ENCODE data around the gene VIT. TPM values are rescaled to one million over a fixed set of nuclear protein-coding genes. Genes with fewer than 3 reads are reported as not detected.

The VIT gene
- total RNA-seq, 2 experiments from 2014 or later, result not detected

DNA sequence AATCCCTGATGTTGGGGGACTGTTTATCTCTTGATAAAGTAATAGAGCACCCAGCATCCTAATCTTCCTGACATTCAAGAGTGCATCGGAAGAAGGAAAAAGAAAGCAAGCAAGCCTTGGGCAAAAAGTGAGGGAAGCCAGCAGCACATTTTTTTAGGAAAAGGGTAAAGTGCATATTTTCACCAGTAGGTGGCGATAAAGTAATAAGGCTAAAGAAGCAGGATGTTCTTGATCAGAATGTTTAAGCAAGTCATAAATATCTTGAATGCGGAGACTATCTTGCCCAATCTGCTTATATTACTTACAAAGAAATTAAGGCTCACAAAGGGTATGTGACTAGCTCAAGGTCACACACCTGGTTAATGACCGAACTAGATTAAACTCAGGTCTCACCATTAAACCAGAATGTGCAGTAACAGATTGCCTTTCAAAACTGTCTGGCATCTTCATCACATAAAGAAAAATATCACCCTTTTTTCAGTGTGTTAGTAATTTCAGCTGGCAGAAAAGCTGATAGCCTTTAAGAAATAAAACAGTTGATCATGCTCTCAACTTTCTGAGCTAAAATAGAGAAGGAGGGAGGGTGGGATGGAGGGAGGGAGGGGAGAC is 83.8 kb downstream of the VIT start:
- Mint-ChIP-seq H3K27ac (no peak overlapping the region), H3K9me3 (no peaks in the 10 kb centered on the region), H3K36me3 (ENCODE audit: low read depth) (no peaks in the 10 kb centered on the region), H3K4me1 (ENCODE audit: low read depth) (no peaks in the 10 kb centered on the region), H3K27me3 (ENCODE audit: low read depth) (no peaks in the 10 kb centered on the region), H3K4me3 (no peak overlapping the region)
- intact Hi-C loops (cut with micrococcal nuclease), result loop anchor here (1.0 to 10.0 kb wide), 7 partner anchors 138 to 1096 kb away; partner anchors contain the start of gene EIF2AK2
- no peak for DNase-seq
- CTCF ChIA-PET, result interaction anchor here (0.6 to 3.4 kb wide), 15 partner anchors 10 to 322 kb away, joined by 3 to 38 read pairs (median 4); no protein-coding TSS in a partner anchor

DNA sequence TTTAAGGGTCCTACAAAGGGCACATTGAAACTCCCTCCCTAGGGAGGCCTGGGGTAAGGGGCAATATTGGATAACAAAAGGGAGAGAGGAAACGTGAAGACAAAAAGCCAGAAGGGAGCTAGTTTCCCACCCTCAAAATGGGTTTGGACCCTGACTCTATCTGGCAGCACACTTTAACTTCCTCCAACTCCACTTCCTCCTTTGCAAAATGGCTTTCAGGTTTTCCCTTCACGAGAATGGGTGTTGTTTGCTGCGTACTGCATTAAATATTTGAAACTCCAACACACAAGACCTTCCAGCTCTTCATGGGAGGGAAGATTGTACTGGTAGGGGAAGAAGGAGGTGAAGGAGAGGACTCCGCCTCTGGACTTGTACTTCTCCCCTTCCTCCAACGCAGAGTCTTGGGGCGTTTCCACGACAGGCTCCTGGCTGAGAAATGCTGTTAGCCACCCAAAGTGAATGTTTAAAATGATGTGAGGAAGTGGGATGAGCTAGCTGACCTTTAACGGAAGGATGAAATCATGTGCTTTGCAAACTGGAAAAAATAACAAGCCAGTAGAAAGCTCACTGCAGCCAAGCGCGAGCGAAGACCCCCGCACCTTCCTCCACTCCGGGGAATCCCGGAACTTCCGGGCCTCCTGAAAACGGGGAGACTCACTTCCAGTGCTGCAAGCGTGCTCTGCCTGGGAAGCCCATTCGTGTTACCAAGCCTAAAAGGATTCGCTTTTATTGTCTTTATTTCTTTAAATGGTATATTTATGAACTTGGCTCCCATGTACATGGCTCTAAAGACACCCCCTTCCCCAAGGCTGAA is 85.6 kb downstream of the VIT start:
- Mint-ChIP-seq H3K9me3 (no peaks in the 10 kb centered on the region), H3K4me3 (no peak overlapping the region)

DNA sequence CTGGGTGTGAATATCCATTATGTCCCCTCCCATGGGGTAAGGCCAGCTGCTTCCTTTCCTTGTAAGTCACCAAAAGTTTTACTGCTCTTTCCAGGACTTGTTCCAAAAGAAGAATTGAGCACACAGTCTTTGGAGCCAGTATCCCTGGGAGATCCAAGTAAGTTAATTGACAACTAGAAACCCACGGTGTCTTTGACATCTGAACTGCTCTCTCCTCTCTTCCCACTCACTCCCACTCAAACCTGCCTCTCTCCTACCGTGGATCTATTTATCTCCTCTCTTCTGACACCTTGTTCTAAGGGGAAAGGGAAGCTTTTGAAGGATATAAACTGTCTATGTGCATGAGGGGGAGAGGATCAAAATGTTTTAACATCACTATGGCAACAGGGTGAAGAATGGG is 86.7 kb downstream of the VIT start:
- CTCF ChIA-PET, result interaction anchor here (0.6 to 3.2 kb wide), 9 partner anchors 7 to 224 kb away, joined by 3 to 17 read pairs (median 4); no protein-coding TSS in a partner anchor
- intact Hi-C loops (cut with micrococcal nuclease), result loop anchor here (10.0 kb wide), 3 partner anchors 372 to 808 kb away; partner anchors contain the start of gene EIF2AK2
- H3K36me3 Mint-ChIP-seq (ENCODE audit: low read depth), result no peaks in the 10 kb centered on the region
- H3K27me3 Mint-ChIP-seq (ENCODE audit: low read depth), result no peaks in the 10 kb centered on the region
- no peaks in the 10 kb centered on the region for H3K9me3 Mint-ChIP-seq
- no peak overlapping the region for H3K27ac Mint-ChIP-seq
- H3K4me3 Mint-ChIP-seq, result no peak overlapping the region
- no peaks in the 10 kb centered on the region for H3K4me1 Mint-ChIP-seq (ENCODE audit: low read depth)
- DNase-seq, result no peak

More for the DNA sequence above, 85.6 kb downstream of the VIT start:
- H3K4me1 Mint-ChIP-seq (ENCODE audit: low read depth), result no peaks in the 10 kb centered on the region
- H3K27me3 Mint-ChIP-seq (ENCODE audit: low read depth), result no peaks in the 10 kb centered on the region
- H3K27ac Mint-ChIP-seq, result no peak overlapping the region
- CTCF ChIA-PET, result interaction anchor here (0.9 to 1.2 kb wide), 3 partner anchors 12 to 221 kb away, joined by 3 read pairs; no protein-coding TSS in a partner anchor
- no peak for DNase-seq
- intact Hi-C loops (cut with micrococcal nuclease), result loop anchor here (2.0 to 10.0 kb wide), 4 partner anchors 373 to 1095 kb away; partner anchors contain the start of gene EIF2AK2
- no peaks in the 10 kb centered on the region for H3K36me3 Mint-ChIP-seq (ENCODE audit: low read depth)

DNA sequence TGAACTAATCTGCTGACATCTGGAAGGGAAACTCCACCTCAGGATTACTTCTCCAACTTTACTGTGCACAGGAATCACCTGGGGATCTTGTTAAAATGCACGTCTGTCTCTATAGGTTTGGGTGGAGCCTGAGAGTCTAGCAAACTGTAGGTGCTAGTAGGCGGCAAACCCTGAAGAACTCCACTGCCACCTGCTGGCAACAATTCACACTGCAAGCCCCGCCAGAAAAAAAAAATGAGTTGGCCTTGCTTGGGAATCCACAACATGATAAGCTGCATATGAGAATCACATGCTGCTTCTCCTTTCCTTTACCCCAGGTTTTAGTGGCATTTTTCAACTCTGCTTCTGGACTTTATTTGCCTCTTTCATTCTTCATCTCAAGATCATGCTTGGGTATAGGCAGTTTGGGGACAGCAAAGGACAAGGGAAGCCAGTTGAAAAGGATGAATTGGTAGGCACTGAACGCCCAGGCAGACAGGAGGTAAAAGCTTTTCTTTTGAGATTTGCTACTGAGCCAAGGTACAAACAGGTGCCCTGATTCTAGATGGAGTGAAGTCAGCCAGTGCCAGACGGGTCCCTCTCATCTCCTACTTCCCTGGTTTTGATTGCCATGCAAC is 88.8 kb downstream of the VIT start:
- no peak overlapping the region for H3K27ac Mint-ChIP-seq
- peak; percentile 80 for DNase-seq
- intact Hi-C loops (cut with micrococcal nuclease), result loop anchor here (1.0 to 10.0 kb wide), 5 partner anchors 220 to 810 kb away; partner anchors contain the start of gene EIF2AK2
- no peaks in the 10 kb centered on the region for H3K9me3 Mint-ChIP-seq
- no peaks in the 10 kb centered on the region for H3K4me1 Mint-ChIP-seq (ENCODE audit: low read depth)
- H3K36me3 Mint-ChIP-seq (ENCODE audit: low read depth), result no peaks in the 10 kb centered on the region
- CTCF ChIA-PET, result interaction anchor here (0.6 to 3.6 kb wide), 25 partner anchors 7 to 1262 kb away, joined by 3 to 17 read pairs (median 4); no protein-coding TSS in a partner anchor
- H3K27me3 Mint-ChIP-seq (ENCODE audit: low read depth), result no peaks in the 10 kb centered on the region
- H3K4me3 Mint-ChIP-seq, result no peak overlapping the region

DNA sequence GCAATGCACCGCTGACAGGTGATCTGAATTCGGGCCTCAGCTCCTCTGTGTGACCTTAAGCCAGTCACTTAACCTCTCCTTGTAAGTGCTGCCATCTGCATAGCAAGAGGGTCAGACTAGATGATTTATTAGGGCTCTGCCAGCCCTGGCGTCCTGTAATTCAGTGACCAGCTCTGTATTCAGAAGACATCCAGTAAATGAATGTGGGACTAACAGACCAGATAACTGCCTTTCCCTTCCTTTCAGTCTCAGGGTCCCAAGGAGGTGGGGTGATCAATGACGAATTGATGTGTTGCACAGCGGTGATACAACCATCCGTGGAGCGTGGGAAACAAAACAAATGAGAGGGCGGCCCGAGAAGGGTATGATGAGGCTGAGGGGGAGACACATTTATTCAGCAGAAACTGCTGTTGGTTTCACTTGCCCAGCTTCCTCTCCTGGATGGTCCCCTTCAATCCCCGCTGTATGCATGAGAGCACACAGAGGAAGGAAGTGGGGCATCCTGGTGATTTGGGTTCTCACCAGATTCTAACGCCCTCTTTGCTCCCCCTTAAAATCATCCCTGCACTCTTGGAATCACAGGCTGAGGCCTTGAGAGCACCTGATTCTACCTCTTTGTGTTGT is 92.8 kb downstream of the VIT start:
- intact Hi-C loops (cut with micrococcal nuclease), result loop anchor here (5.0 to 10.0 kb wide), 4 partner anchors 366 to 814 kb away; partner anchors contain the start of gene EIF2AK2
- Mint-ChIP-seq H3K4me3 (no peak overlapping the region), H3K27me3 (ENCODE audit: low read depth) (no peaks in the 10 kb centered on the region), H3K36me3 (ENCODE audit: low read depth) (no peaks in the 10 kb centered on the region), H3K27ac (no peak overlapping the region), H3K9me3 (no peaks in the 10 kb centered on the region), H3K4me1 (ENCODE audit: low read depth) (peaks cover 2% of the 10 kb centered on the region)
- CTCF ChIA-PET, result interaction anchor here (0.6 to 6.7 kb wide), 2 partner anchors 10 to 17 kb away, joined by 3 to 38 read pairs; no protein-coding TSS in a partner anchor
- DNase-seq, result no peak

DNA sequence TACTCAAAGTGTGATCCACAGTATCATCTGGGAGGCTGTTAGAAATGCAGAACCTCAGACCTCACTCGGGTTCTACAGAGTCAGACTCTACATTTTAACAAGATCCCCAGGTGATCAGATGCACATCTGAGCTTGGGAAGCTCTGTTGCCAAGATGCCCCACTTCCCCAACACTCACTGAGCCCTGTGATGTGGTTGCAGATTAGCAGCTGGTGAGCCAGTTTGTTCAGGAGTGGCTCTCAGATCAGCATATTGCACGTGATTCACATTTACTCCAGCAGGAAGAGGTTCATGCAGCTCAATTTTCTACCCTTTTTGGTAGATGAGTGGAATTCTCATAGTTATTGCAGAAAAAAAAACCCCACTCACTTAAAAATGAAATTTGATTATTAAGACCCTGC is 96.4 kb downstream of the VIT start:
- Mint-ChIP-seq H3K4me3 (no peak overlapping the region), H3K4me1 (ENCODE audit: low read depth) (peaks cover 2% of the 10 kb centered on the region), H3K27me3 (ENCODE audit: low read depth) (peaks cover 12% of the 10 kb centered on the region), H3K9me3 (no peaks in the 10 kb centered on the region), H3K27ac (no peak overlapping the region), H3K36me3 (ENCODE audit: low read depth) (no peaks in the 10 kb centered on the region)
- intact Hi-C loops (cut with micrococcal nuclease), result no loop called here
- CTCF ChIA-PET, result interaction anchor here (1.1 to 6.7 kb wide), 4 partner anchors 9 to 22 kb away, joined by 3 to 38 read pairs (median 4); no protein-coding TSS in a partner anchor
- no peak for DNase-seq

DNA sequence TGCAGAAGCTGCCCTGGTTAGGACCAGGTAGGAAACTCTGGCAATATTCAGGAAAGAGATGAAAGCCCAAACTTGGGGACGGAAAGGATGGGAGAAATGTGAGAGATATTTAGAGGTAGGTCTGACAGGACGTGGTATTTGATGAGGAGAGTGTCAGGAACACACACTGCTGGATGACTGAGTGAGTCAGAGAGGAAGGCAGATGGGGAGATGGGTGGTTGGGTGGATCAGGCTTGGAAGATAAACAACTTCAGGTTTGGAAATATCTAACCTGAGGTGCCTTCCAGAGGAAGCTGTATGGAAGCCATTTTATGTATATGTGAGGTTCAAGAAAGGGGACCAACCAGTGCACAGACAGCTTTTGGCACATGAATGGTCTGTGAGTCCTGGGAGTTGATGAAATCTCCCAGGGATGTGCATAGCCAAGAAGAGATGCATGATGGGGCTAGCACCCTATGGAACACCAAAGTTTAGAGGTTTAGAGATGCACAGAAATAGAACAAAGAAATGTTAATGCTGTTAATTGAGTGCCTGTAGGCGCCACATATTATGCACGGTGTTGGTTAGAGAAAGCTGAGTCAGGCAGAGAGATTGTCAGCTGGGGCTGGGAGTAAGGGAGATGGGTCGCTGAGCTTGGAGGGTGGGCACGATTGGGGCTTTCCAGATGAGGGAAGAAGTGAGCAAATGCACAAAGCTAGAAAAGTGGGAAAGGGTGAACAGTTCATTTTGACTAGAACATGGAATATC is 101.0 kb downstream of the VIT start:
- H3K4me3 Mint-ChIP-seq, result no peak overlapping the region
- H3K4me1 Mint-ChIP-seq (ENCODE audit: low read depth), result peaks cover 10% of the 10 kb centered on the region
- CTCF ChIA-PET, result interaction anchor here (1.1 kb wide), 1 partner anchor 12 kb away, joined by 5 read pairs; no protein-coding TSS in a partner anchor
- intact Hi-C loops (cut with micrococcal nuclease), result no loop called here
- no peak overlapping the region for H3K27ac Mint-ChIP-seq
- DNase-seq, result no peak
- H3K9me3 Mint-ChIP-seq, result no peaks in the 10 kb centered on the region
- peaks cover 13% of the 10 kb centered on the region for H3K27me3 Mint-ChIP-seq (ENCODE audit: low read depth)
- H3K36me3 Mint-ChIP-seq (ENCODE audit: low read depth), result no peaks in the 10 kb centered on the region

DNA sequence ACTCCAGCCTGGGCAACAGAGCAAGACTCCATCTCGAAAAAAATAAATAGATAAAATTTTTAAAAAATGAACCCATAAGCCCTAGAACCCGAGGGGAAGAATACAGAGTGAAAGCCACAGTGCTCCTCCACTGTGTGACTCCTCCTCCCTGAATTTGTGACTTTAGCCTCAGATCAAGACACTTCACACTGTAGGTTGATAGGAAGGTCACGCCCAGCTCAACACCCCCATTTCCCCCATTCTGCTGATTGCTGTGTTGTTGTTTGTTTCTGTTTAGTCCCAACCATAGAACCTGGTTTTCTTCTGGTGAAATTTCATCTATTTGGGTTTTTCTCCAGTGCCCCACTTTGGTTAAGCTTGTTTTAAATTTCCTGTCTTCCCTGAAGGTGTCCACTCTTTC is 102.2 kb downstream of the VIT start:
- no peak overlapping the region for H3K27ac Mint-ChIP-seq
- H3K4me1 Mint-ChIP-seq (ENCODE audit: low read depth), result peaks cover 8% of the 10 kb centered on the region
- no peak overlapping the region for H3K4me3 Mint-ChIP-seq
- intact Hi-C loops (cut with micrococcal nuclease), result no loop called here
- no peak for DNase-seq
- no peaks in the 10 kb centered on the region for H3K36me3 Mint-ChIP-seq (ENCODE audit: low read depth)
- peaks cover 13% of the 10 kb centered on the region for H3K27me3 Mint-ChIP-seq (ENCODE audit: low read depth)
- H3K9me3 Mint-ChIP-seq, result no peaks in the 10 kb centered on the region
- CTCF ChIA-PET, result interaction anchor here (1.1 kb wide), 1 partner anchor 13 kb away, joined by 5 read pairs; no protein-coding TSS in a partner anchor

DNA sequence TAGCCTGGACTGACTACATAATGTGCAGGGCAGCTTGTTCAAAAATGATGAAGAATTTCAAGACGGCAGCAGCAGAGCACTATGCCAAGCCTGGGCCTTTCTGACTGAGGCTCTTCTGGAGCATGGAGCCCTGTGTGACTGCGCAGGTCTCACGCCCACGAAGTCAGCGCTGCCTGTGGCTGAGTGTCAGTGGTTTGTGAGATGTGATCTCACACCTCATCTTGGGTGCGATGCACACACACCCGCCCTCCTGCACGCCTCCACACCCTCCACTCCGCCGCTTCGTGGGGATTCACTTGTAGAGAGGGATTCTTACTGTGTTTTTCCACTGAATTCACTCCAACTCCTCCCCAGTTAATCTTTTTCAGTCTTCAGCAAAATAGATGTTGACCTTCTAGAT is 103.9 kb downstream of the VIT start:
- peak; percentile 42 for DNase-seq
- H3K27ac Mint-ChIP-seq, result peak overlapping the region; percentile 16
- H3K9me3 Mint-ChIP-seq, result no peaks in the 10 kb centered on the region
- H3K4me3 Mint-ChIP-seq, result no peak overlapping the region
- peaks cover 8% of the 10 kb centered on the region for H3K4me1 Mint-ChIP-seq (ENCODE audit: low read depth)
- intact Hi-C loops (cut with micrococcal nuclease), result no loop called here
- no peaks in the 10 kb centered on the region for H3K36me3 Mint-ChIP-seq (ENCODE audit: low read depth)
- H3K27me3 Mint-ChIP-seq (ENCODE audit: low read depth), result peaks cover 13% of the 10 kb centered on the region
- CTCF ChIA-PET, result interaction anchor here (1.5 kb wide), 1 partner anchor 15 kb away, joined by 6 read pairs; no protein-coding TSS in a partner anchor

DNA sequence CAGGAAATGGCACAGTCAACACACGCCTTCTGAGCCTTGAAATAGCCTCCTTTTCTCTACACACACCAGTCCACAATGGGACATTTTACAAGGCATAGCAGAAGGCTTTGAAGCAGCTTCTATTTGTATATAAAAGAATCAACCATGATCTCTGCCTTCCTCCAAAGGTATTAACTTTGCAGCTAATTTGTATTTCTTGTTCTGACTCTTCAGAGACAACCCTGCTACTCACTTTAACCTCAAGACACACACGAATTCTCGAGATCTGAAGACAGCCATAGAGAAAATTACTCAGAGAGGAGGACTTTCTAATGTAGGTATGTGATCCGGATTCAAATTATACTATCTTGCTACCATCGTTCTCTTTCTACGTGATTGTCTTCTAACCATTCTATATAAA is 104.6 kb downstream of the VIT start:
- intact Hi-C loops (cut with micrococcal nuclease), result no loop called here
- Mint-ChIP-seq H3K36me3 (ENCODE audit: low read depth) (no peaks in the 10 kb centered on the region), H3K27me3 (ENCODE audit: low read depth) (peaks cover 13% of the 10 kb centered on the region), H3K9me3 (no peaks in the 10 kb centered on the region), H3K4me1 (ENCODE audit: low read depth) (peaks cover 8% of the 10 kb centered on the region), H3K4me3 (no peak overlapping the region), H3K27ac (peak overlapping the region; percentile 14)
- CTCF ChIA-PET, result interaction anchor here (0.6 kb wide), 1 partner anchor 338 kb away, joined by 4 read pairs; no protein-coding TSS in a partner anchor
- no peak for DNase-seq

DNA sequence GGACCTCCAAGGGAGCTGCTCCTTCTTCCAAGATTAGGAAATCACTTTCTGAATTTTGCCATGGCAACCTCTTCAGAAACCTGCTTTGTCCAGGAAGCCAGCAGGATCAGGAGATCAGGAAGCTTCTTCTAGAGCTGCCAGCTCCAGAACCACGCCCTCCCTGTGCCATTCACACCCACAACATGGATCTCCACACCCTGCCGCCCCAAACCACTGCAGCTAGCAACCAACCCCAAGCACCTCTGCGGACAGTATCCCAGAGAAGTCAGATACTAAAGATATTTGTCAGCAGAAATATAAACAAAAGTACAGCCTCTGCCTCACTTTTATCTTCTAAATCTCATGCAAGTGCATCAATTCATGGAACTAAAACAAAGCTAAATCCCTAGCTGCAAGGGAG is 106.4 kb downstream of the VIT start:
- Mint-ChIP-seq H3K27me3 (ENCODE audit: low read depth) (peaks cover 1% of the 10 kb centered on the region), H3K9me3 (no peaks in the 10 kb centered on the region), H3K4me3 (no peak overlapping the region), H3K36me3 (ENCODE audit: low read depth) (no peaks in the 10 kb centered on the region), H3K27ac (no peak overlapping the region), H3K4me1 (ENCODE audit: low read depth) (peaks cover 8% of the 10 kb centered on the region)
- no peak for DNase-seq
- intact Hi-C loops (cut with micrococcal nuclease), result no loop called here
- CTCF ChIA-PET, result interaction anchor here (0.7 to 1.7 kb wide), 3 partner anchors 10 to 201 kb away, joined by 3 read pairs; no protein-coding TSS in a partner anchor

Data from activated naive CD4-positive, alpha-beta T cell treated with anti-CD3 and anti-CD28 coated beads for 36 hours (primary cell).